ENCODE results near the gene CYSLTR2.

The CYSLTR2 gene

GRCh38 chr13:48746821-48747220 is 93.1 kb downstream of the CYSLTR2 start:
- no peak for DNase-seq

- peak in 2 of 3 donors; percentile 40 to 42 for DNase-seq
Observed at GRCh38 chr13:48748681-48749080, 95.0 kb downstream of the CYSLTR2 start.

GRCh38 chr13:48749144-48749543 is 95.4 kb downstream of the CYSLTR2 start:
- no peak for DNase-seq

GRCh38 chr13:48749699-48750473 is 96.2 kb downstream of the CYSLTR2 start:
- DNase-seq, result peak; percentile 93 to 98 (median 97)

- no peak for DNase-seq
Observed at GRCh38 chr13:48750588-48751383, 97.1 kb downstream of the CYSLTR2 start.

- DNase-seq, result no peak
Observed at GRCh38 chr13:48760626-48761025, 106.9 kb downstream of the CYSLTR2 start.
